AG04449 (cell line): ENCODE results near the gene GLB1L3.

Source experiments
- CTCF ChIA-PET: fragments of 350-600 bp; formaldehyde crosslinking; extraction: SDS; loops from one replicate; lab custom pipeline; 2021; ENCODE audit warnings: antibody characterized with exemption; lab: Yijun Ruan, JAX
- POLR2A ChIA-PET: fragments of 400-600, 350-600 bp; formaldehyde crosslinking; extraction: SDS; loops from one replicate; lab custom pipeline; 2020; ENCODE audit warnings: antibody characterized with exemption, inconsistent platforms; lab: Yijun Ruan, JAX
- DNase-seq: peaks from one replicate; pipeline ENCODE4 v3.0.0-alpha.2; 2010; ENCODE audit warnings: low read depth, low spot score
- H3K4me3 ChIP-seq: 2 replicates; pipeline ENCODE4 v1.5.1; 2011; ENCODE audit warnings: low read depth, mild to moderate bottlenecking, control low read depth, low read length
- CTCF ChIP-seq: IDR thresholded peaks from one replicate; pipeline ENCODE4 v1.5.1; 2011; ENCODE audit warnings: mild to moderate bottlenecking, moderate library complexity, low read length, control low read depth, inconsistent platforms; ENCODE audit not compliant: insufficient read depth; ENCODE audit errors: missing control alignments

The GLB1L3 gene

GRCh38 chr11:134333946-134334345, 57.8 kb downstream of the GLB1L3 start:
- TF ChIP-seq CTCF: no peak
- H3K4me3 ChIP-seq: no peak overlapping the region
- CTCF ChIA-PET: no interaction called here
- POLR2A ChIA-PET: no interaction called here
- DNase-seq: no peak

DNA sequence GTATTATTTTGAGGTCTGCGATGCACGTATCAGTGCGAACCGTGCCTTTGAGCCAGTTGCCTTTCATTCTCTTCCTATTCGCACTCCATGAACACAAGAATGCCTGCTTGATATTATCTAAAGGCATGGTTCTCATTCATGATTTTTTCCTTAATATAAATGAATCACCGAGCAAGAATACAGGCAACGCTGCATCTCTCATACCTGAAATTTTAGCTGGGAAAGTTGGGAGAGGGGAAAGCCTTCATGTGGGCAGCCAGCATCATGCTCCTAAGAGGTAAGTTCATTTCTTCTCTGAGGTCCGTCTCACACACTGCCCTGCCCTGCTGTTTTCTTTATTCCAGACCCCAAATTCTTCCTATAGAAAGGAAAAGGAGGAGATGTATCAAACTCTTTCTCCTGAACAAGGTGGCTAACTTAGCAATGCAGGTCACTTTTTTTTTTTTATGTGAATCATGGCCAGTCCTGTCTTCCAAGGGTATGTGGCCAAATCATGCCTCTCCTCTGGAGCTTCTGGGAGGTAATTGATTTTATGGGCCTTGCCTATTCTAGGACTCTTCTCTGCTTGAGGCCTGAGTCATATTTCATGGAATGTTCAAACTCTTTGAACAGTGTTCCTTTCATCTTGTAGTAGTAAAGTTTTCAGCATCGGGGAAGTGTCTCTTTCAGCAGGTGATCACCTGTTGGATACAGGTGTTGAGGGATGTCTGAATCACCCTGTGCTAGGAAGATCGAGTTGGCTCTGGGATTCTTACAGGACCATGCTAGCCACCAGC, 58.8 kb downstream of the GLB1L3 start:
- ChIA-PET POLR2A (no interaction called here), CTCF (no interaction called here)
- no peak overlapping the region for H3K4me3 ChIP-seq
- TF ChIP-seq CTCF: no peak
- DNase-seq: no peak

DNA sequence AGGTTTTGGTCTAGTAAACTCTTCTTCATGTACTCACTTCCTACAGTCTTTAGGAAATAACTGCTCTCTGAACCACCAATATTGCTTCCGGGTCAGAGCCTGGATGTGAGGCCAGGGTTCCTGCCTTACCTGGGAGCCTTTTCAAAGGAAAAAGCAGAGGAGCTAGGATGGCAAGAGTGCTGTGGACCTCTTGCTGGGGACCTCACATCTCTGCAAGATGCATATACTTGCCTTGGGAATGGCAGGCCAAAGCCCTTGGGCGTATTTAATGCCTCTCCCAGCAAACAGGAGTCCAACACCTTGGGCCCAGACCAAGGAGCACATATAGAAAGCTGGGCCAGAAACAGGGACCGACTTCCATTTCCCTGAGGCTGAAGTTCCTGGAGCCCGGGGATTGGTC, 60.9 kb downstream of the GLB1L3 start:
- ChIA-PET CTCF (no interaction called here), POLR2A (no interaction called here)
- no peak for DNase-seq
- no peak overlapping the region for H3K4me3 ChIP-seq
- TF ChIP-seq CTCF: no peak

GRCh38 chr11:134338068-134338467, 61.9 kb downstream of the GLB1L3 start:
- ChIA-PET CTCF (no interaction called here), POLR2A (no interaction called here)
- no peak for DNase-seq
- TF ChIP-seq CTCF: no peak
- H3K4me3 ChIP-seq: no peak overlapping the region

- TF ChIP-seq CTCF: no peak
- no peak overlapping the region for H3K4me3 ChIP-seq
- no peak for DNase-seq
- ChIA-PET POLR2A (no interaction called here), CTCF (no interaction called here)
Observed at GRCh38 chr11:134338654-134339053, 62.5 kb downstream of the GLB1L3 start.

DNA sequence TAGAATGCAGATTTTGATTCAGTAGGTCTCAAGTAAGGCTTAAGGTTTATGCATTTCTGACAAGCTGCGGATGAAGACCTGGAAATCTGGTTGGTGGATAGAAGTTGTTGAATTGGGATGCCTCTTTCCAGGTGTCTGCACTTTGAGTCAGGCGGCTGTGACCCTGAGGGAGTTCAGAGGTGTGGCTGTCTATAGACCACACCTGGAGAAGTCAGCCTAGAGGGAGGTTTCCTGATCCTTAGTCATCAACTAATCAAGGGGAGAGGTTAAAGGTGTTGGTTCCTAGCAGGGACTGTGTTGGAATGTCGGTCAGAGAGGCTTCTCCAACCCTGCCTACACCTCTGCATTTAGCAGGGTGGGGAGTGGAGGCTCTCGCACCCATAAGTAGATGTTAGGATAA, 63.6 kb downstream of the GLB1L3 start:
- TF ChIP-seq CTCF: no peak
- DNase-seq: no peak
- CTCF ChIA-PET: no interaction called here
- POLR2A ChIA-PET: no interaction called here
- H3K4me3 ChIP-seq: no peak overlapping the region
